Ectodermal cell (in vitro differentiated cells): Measurements from ENCODE around the gene SAMD8.
"Not testable (repeated sequence)": the region's sequence is repeated elsewhere in the genome, so short reads cannot be mapped to it uniquely, and the experiment has no call there.

Experiments
- H3K27ac ChIP-seq: 2 replicates; pipeline ENCODE4 v1.7.0; 2013; ENCODE audit warnings: mild to moderate bottlenecking, low read depth, low read length; ENCODE audit not compliant: insufficient read depth, poor library complexity, severe bottlenecking
- H3K27me3 ChIP-seq: 2 replicates; pipeline ENCODE4 v1.7.0; 2013; ENCODE audit warnings: mild to moderate bottlenecking, low read length; ENCODE audit not compliant: insufficient read depth, control insufficient read depth, poor library complexity, severe bottlenecking
- H3K36me3 ChIP-seq: one replicate; pipeline ENCODE4 v1.7.0; 2013; ENCODE audit warnings: low read length; ENCODE audit not compliant: control insufficient read depth, insufficient read depth
- H3K4me1 ChIP-seq: one replicate; pipeline ENCODE4 v1.7.0; 2013; ENCODE audit warnings: low read length; ENCODE audit not compliant: control insufficient read depth, insufficient read depth
- H3K4me3 ChIP-seq: 2 replicates; pipeline ENCODE4 v1.7.0; 2013; ENCODE audit warnings: low read depth, low read length, control low read depth; ENCODE audit not compliant: insufficient read depth
- H3K9me3 ChIP-seq: 2 replicates; pipeline ENCODE4 v1.7.0; 2013; ENCODE audit warnings: mild to moderate bottlenecking, low read length, moderate library complexity; ENCODE audit not compliant: control insufficient read depth
- WGBS, 2 experiments: methylation state at CpG; one replicate each; pipeline ENCODE4 v1.1.7; 2013; ENCODE audit warnings: missing lambda C conversion rate in 2 of 2; 5-methylcytosine and 5-hydroxymethylcytosine counted together

Gene SAMD8

GRCh38 chr10:75175046-75175445, 63.6 kb downstream of the SAMD8 start:
- H3K9me3 ChIP-seq: no peaks in the 10 kb centered on the region
- peaks cover 5% of the 10 kb centered on the region for H3K36me3 ChIP-seq
- no peaks in the 10 kb centered on the region for H3K4me1 ChIP-seq
- no peak overlapping the region for H3K4me3 ChIP-seq
- H3K27me3 ChIP-seq: no peaks in the 10 kb centered on the region
- no peak overlapping the region for H3K27ac ChIP-seq
- 92 to 97% methylated on average over 2 of the region's 2 CpGs for WGBS, 2 experiments

DNA sequence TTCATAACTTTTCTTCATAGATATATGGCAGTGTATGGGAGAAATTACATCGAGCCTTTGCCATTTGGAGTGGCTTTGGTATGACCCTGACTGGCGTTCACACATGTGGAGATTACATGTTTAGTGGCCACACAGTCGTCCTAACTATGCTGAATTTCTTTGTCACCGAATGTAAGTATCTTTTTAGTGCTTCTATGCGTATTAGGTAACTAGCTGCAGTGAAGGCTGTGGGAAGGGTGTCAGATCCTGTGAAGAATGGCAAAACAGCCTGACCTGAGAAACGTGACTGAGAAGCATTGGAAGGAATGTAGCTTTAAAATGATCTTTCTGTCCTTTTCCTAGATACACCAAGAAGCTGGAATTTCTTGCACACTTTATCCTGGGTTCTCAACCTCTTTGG, 64.6 kb downstream of the SAMD8 start:
- Histone ChIP-seq H3K27me3 (no peaks in the 10 kb centered on the region), H3K9me3 (no peaks in the 10 kb centered on the region), H3K4me3 (no peak overlapping the region), H3K36me3 (peaks cover 5% of the 10 kb centered on the region), H3K4me1 (no peaks in the 10 kb centered on the region), H3K27ac (no peak overlapping the region)
- whole genome bisulfite sequencing, 2 experiments: 93 to 94% methylated on average over 6 of the region's 6 CpGs

DNA sequence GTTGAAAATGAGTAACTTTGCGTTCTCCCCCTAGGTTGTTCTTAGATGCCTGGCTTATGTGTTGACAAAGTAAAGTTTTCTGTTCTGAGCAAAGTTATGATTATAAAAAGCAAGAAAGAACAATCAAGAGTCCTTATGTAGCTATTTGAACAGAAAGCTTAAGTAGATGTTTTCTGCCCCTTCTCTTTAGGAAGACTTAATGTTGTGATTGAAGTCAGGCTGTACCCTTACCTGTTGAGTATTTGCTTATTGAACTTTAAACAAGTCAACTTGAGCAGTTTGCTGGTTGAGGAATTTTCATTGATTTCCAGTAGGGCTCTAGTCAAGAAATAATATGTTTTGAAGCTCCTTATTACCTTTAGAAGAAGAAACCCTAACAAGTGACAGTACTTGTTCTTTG, 65.3 kb downstream of the SAMD8 start:
- Histone ChIP-seq H3K4me3 (no peak overlapping the region), H3K27me3 (no peaks in the 10 kb centered on the region), H3K27ac (no peak overlapping the region), H3K36me3 (peaks cover 5% of the 10 kb centered on the region), H3K4me1 (no peaks in the 10 kb centered on the region), H3K9me3 (no peaks in the 10 kb centered on the region)
- 93 to 100% methylated on average over 1 of the region's 1 CpG for WGBS, 2 experiments

GRCh38 chr10:75179657-75180177, 68.3 kb downstream of the SAMD8 start:
- H3K4me1 ChIP-seq: no peaks in the 10 kb centered on the region
- H3K9me3 ChIP-seq: no peaks in the 10 kb centered on the region
- 96 to 100% methylated on average over 1 of the region's 1 CpG for WGBS, 2 experiments
- no peak overlapping the region for H3K27ac ChIP-seq
- no peaks in the 10 kb centered on the region for H3K27me3 ChIP-seq
- H3K36me3 ChIP-seq: peaks cover 5% of the 10 kb centered on the region
- no peak overlapping the region for H3K4me3 ChIP-seq

DNA sequence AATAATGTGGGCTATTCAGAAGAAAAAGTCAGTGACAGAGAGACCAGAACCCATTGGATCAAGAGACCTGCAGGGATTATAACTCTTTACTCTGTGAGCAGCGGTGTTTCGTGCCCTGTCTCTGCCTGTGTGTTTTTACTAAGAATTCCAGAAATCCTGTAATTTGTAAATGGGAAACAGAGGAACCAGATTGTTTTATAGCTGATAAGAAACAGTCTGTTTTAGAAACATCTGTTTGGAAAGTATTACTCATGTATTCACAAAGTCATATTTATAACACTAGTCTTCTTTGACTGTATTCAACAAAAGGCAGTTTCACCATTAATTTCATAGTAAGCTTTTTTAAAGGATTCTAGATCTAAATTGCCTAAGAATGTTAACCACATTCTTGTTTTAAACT, 69.1 kb downstream of the SAMD8 start:
- Histone ChIP-seq H3K27me3 (no peaks in the 10 kb centered on the region), H3K9me3 (no peaks in the 10 kb centered on the region), H3K27ac (no peak overlapping the region), H3K36me3 (peaks cover 5% of the 10 kb centered on the region), H3K4me3 (no peak overlapping the region), H3K4me1 (no peaks in the 10 kb centered on the region)
- 98 to 99% methylated on average over 2 of the region's 2 CpGs for WGBS, 2 experiments

GRCh38 chr10:75181073-75181472, 69.6 kb downstream of the SAMD8 start:
- WGBS, 2 experiments: 95 to 100% methylated on average over 1 of the region's 1 CpG
- peaks cover 5% of the 10 kb centered on the region for H3K36me3 ChIP-seq
- no peaks in the 10 kb centered on the region for H3K9me3 ChIP-seq
- H3K27me3 ChIP-seq: no peaks in the 10 kb centered on the region
- no peak overlapping the region for H3K4me3 ChIP-seq
- no peaks in the 10 kb centered on the region for H3K4me1 ChIP-seq
- H3K27ac ChIP-seq: no peak overlapping the region

GRCh38 chr10:75186310-75186709, 74.9 kb downstream of the SAMD8 start:
- Histone ChIP-seq H3K9me3 (no peaks in the 10 kb centered on the region), H3K4me3 (no peak overlapping the region), H3K27me3 (no peaks in the 10 kb centered on the region), H3K4me1 (no peaks in the 10 kb centered on the region), H3K27ac (no peak overlapping the region), H3K36me3 (no peaks in the 10 kb centered on the region)
- 91 to 96% methylated on average over 4 of the region's 4 CpGs for WGBS, 2 experiments

DNA sequence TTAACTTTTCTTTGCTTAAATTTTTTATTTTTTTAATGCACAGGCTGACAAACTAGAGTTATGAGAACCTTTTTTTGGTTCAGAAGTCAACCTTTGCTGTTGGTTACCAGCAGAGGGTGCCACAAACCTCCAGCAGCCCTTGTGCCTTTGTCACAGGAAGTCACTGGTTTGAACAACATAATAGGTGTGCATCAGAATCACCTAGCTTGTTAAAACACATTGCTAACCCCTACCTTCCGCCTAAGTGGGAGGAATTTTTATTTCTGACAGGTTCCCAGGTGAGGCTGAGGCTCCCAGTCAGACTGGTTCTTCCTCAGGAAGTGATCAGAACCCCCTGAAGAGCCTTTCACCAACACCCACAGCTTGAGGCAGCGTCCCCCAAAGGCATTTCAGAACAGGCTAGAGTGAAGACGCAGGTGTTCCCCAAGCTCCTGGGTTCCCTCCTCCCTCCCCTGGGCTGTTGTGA, 76.5 kb downstream of the SAMD8 start:
- Histone ChIP-seq H3K4me1 (no peaks in the 10 kb centered on the region), H3K9me3 (no peaks in the 10 kb centered on the region), H3K4me3 (no peak overlapping the region), H3K27ac (no peak overlapping the region), H3K36me3 (no peaks in the 10 kb centered on the region), H3K27me3 (no peaks in the 10 kb centered on the region)
- WGBS, 2 experiments: 68 to 77% methylated on average over 3 of the region's 3 CpGs

GRCh38 chr10:75188522-75188921, 77.1 kb downstream of the SAMD8 start:
- not testable (repeated sequence) for H3K27me3 ChIP-seq, H3K27ac ChIP-seq, H3K4me1 ChIP-seq, H3K9me3 ChIP-seq, H3K36me3 ChIP-seq, H3K4me3 ChIP-seq
- 93 to 95% methylated on average over 9 of the region's 9 CpGs for WGBS, 2 experiments

DNA sequence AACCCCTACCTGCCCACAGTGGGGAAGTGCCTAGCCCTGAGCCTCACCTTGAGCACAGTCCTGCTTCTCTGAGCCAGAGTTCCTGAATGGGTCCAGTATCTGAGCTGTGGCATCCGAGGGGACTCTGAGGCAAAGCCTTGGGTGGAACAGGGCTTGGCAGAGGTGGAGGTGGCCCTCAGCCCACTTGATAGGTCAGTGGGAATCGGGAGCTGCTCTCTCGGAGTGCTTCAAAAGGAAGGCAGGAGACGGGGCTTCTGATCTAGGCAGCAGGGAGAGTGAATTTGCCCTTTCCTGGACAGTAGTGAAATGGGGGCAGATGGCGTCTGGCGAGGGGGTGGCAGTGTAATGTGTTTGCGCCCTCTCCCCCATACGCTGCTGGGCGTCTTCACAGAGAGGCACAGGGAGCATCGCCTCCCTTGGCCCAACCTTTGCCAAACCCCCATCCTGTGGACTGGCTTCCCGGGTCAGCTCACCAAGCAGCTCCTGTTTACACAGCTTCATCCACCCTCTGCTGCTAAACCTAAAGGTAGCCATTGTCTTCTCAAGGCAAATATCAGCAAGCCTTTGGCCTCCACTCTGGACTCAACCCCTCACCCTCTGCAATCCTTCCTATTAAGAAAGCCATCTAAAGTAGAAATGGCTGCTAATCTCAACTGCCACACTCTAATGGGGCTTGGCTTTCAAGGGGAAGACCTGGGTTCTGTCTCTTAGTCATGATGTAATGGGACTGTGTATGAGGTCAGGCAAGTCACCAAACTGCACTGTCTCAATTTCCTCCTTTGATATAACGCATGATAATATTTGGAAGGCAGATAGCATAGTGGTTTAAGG, 78.0 kb downstream of the SAMD8 start:
- H3K27ac ChIP-seq: peak overlapping the region; percentile 9
- no peak overlapping the region for H3K4me3 ChIP-seq
- H3K4me1 ChIP-seq: no peaks in the 10 kb centered on the region
- H3K27me3 ChIP-seq: no peaks in the 10 kb centered on the region
- H3K9me3 ChIP-seq: no peaks in the 10 kb centered on the region
- WGBS, 2 experiments: 93 to 95% methylated on average over 12 of the region's 12 CpGs
- no peaks in the 10 kb centered on the region for H3K36me3 ChIP-seq
